ENCODE measurements around the gene TBC1D4.
A peak's percentile ranks its signal among the peaks of the same experiment; 100 is the strongest.

Gene TBC1D4

DNA sequence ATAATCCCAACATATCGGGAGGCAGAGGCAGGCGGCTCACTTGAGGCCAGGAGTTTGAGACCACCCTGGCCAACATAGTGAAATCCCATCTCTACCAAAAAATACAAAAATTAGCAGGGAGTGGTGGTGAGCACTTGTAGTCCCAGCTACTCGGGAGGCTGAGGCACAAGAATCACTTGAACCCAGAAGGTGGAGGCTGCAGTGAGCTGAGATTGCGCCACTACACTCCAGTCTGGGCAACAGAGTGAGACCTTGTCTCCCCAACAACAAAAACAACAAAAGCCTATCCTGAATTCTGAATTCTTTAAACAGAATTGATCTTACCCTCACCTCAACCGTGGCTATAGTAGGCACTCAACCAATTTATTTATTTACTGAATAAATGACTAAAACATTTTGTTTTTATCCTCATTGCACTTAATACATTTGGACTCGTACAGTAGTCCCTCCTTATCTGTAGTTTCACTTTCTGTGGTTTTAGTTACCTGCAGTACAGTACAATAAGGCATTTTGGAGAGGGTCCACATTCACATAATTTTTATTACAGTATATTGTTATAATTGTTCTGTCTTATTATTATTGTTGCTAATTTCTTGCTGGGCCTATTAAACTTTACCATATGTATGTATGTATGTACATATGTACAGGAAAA lies 98.8 kb downstream of the TBC1D4 start:
- DNase-seq = no peak

DNA sequence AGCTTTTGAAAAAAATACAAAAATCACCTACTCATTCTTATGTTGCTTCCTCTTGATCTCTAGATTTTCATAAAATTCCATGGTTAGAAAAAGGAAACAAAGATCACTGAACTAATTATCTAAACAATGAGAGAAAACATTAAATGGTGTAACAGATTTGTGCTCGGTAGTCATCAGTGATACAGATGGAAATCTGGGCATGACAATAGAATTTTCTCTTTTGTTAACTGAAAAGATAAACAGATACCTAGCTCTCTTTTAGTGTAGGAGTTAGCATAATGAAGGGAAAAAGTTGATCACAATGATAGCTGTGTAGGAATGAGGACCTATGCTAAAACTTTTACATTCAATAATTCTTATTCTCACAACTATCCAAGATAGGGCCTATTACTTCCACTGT lies 103.7 kb downstream of the TBC1D4 start:
- DNase-seq = no peak

DNA sequence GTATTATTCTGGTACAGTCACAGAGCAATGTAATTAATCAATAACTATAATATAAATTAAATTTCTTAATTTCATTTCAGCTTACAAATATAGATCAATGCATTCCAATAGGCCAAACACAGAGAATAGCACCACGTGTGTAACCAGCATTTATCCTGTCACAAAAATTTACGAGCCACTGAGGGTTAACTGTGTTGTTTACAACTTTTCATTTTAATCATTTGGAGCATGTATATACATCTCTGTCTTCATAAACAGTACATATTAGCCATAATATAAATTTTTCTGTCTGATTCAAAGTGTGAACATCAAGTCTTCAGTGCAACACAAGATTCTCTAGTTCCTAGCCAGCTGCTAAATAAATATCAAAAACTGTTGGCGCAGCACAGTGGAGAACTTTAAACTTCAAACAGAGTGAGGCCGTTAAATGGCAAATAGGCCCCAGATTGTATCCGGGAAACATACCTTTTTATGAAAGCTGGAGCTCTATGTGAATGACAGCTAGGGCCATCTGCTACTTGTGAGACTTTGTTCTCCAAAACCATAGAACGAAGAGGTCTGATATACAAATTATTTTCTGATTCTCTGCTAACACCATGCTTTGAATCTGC lies 105.1 kb downstream of the TBC1D4 start:
- DNase-seq = no peak

DNA sequence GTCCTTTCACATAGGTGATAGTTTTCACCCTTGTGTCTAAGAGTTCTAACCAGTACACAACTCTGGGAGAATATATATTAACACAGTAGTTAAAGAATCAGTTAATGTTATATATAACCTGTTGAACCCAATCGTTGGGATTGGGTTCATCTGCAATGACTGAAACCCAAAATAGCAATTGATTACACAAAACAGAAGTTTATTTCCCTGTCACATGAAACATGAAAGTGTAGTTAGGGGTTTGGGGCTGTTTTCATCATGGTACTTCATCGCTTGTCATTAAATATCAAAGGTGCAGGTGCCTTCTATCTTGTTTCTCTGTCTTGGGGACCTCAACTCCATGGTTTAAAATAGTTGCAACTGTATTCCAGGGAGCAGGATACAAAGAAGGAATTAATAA lies 106.6 kb downstream of the TBC1D4 start:
- DNase-seq = no peak

GRCh38 chr13:75373988-75374387 lies 108.0 kb downstream of the TBC1D4 start:
- DNase-seq = no peak

DNA sequence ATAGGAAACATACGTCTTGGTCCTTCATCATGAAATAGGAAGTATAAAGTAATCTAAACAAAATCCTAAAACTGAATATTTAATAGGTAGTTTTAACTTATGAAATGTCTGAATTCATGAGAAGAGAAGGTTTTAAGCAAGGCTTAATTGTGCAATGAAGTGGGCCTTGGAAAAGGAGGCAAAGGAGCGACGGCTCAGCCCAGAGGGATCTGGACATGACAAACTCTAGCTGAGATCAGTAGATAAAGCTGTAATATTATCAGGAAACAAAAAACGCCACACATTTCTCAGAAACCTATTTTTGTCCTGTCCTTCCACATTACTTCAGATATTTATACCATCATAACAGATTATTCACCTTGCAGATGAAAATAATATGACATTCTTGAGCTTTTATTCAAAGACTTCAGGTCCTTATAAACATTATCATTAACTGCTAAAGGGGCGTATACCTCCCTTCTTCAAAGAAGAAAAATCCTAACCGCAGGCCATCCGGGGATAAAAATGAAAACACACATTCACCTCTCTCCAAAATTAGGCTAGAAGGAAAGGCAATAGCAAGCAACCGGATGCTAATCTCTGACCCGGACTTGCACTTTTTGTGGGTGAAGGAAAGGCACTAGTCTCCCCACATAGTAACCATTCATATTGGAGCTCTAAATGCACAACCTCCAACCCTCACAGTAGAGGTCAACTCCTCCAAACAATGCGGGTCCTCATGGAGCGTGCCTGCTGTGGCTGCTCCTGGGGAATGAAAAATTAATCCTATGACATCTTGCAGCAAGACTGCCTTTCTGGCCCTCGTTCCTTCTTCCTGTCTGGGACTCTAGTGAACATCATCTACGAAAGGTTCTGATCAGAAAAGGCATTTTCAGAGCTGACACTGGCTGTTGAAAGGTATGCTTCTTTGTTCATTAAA lies 108.8 kb downstream of the TBC1D4 start:
- DNase-seq = no peak

- no peak for DNase-seq
Measured at GRCh38 chr13:75372517-75372916, 109.5 kb downstream of the TBC1D4 start.

GRCh38 chr13:75371203-75371602 lies 110.8 kb downstream of the TBC1D4 start:
- DNase-seq = no peak

GRCh38 chr13:75370774-75371173 lies 111.2 kb downstream of the TBC1D4 start:
- no peak for DNase-seq

DNA sequence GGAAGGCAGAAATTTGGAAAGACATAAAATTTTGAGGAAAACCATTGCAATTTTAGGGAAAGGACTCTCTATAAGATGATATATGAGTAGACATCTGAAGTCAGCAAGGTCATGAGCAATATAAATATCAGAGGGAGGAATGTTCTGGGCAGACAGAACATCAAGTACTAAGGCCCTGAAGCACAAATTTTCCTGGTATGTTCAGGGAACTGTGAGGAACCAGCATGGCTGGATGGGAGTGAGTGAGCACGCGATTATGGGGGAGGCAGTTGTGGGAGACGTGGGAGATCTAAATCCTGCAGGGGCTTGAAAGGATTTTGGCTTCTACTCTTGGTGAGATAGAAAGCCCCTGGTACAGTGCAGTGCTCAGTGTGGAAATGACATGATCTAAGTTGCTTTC lies 112.0 kb downstream of the TBC1D4 start:
- DNase-seq = no peak

DNA sequence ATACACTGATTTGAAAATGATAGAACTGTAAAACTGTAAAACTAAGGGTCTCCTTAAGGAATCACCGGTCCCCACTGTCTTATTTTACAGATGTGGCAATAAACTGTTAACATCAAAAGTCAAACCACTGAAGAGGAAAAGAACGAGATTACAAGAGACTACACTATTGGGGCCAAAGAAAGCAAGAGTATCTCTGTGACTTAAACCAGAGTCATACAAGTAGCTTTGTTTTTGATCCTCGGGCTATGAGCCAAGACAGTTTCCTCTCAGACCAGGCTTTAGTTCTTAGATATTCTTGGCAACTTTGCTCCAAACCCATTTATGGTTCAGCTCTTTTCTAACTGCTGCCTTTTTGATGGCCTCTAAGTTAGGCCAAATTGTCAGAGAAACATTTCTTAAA lies 113.8 kb downstream of the TBC1D4 start:
- no peak for DNase-seq

GRCh38 chr13:75366380-75367280 lies 115.3 kb downstream of the TBC1D4 start:
- DNase-seq = no peak

DNA sequence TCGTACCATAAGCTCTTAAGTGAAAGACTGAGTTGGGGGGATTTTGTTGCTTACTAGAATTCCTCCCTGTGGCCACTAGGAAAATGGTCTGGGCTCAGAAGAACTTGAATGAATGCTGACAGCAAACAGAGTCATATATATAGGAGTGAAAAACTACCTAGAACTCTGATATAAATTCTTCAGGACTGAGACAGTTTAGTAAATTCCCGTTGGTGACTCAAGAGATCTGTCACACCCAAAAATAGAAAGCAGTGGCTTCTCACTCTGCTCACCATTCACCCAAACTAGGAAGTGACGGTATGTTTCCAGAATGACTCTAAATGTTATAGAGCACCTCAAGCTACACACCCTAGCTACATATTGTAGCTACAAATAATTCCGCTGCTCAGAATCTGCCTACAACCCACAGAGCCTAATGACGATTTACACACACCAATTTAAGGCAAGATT lies 116.2 kb downstream of the TBC1D4 start:
- DNase-seq = no peak

DNA sequence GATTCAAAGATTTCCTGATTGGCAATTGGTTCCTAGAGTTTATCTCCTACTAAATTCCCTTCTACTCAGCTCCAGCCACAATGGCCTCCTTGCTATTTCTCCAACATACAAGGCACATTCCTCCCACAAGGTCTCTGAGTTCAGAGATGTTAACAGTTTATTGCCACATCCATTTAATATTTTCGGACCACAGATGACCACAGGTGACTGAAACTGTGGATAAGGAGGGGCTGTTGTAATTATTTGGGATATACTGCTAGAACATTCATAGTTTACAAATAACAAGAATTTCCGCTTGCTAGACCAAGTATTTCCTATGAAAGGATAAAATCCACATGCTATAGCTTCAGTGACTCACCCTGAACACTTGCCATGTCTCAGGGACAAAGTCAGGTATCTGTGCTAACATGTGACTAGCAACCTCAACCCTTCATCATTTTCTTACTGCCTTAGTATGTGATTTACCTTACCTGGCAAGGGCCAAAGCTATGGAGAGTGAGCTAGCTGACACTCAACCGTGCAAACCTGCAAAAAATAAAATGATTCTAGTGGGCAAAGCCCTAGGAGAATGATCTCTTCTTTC lies 117.7 kb downstream of the TBC1D4 start:
- DNase-seq = no peak

GRCh38 chr13:75363371-75363770 lies 118.6 kb downstream of the TBC1D4 start:
- DNase-seq = no peak

- DNase-seq = no peak
Measured at GRCh38 chr13:75362026-75362425, 119.9 kb downstream of the TBC1D4 start.

- DNase-seq = no peak
Measured at GRCh38 chr13:75360170-75360569, 121.8 kb downstream of the TBC1D4 start.

- DNase-seq = no peak
Measured at GRCh38 chr13:75359266-75359665, 122.7 kb downstream of the TBC1D4 start.

GRCh38 chr13:75357576-75358289 lies 124.2 kb downstream of the TBC1D4 start:
- peak; percentile 29 for DNase-seq

- DNase-seq = no peak
Measured at GRCh38 chr13:75356421-75356820, 125.5 kb downstream of the TBC1D4 start.

GRCh38 chr13:75355609-75356008 lies 126.4 kb downstream of the TBC1D4 start:
- no peak for DNase-seq

DNA sequence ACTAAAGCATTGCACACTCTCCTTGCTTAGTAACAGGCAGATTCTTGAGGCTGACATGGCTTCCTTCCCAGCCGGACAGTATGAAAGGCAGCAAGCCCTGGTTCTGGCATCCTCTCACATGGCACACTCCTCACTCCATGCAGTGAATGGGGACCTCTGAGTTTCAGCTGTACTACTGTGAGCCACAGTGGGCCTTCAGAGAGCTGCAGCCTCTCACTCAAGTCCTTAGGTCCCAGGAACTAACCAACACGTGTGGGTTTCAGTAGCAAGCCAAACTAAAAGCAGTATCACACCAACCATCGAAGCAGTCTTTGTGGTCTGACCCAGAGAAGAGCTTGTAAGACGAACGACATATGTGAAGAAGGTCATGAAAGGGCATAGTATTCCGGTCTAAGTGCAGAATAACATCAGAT lies 128.2 kb downstream of the TBC1D4 start:
- DNase-seq = no peak
